ENCODE measurements around the gene HNRNPF.

Gene HNRNPF

DNA sequence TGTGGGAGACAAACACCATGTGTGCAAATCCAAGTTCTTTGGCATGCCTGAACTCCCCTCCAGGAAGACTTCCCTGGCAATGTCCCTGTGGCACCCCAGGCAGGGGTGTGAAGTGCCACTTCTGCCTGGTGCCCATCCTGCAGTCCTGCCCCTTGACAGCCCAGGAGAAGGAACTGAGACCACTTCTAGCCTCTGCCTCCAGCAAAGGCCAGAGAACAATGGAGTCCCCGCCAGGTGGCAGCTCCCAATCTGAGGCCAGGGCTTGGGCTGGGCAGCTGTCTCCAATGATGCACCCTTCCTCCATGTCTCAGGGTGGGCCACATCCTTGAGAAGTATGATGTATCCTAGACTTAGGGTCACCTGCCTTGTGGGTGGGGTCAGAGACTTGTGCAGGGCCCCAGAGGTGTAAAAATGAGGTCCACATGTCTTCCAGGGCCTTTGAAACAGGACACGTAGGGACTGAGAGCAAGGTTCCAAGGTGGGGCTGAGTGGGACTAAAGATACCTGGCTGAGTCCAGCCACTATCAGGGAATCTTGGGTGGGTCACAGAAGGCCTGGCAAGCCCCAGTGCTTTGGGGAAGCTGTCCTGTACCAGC is 32.1 kb downstream of the HNRNPF start:
- no peak for DNase-seq (ENCODE audit: low read depth)

DNA sequence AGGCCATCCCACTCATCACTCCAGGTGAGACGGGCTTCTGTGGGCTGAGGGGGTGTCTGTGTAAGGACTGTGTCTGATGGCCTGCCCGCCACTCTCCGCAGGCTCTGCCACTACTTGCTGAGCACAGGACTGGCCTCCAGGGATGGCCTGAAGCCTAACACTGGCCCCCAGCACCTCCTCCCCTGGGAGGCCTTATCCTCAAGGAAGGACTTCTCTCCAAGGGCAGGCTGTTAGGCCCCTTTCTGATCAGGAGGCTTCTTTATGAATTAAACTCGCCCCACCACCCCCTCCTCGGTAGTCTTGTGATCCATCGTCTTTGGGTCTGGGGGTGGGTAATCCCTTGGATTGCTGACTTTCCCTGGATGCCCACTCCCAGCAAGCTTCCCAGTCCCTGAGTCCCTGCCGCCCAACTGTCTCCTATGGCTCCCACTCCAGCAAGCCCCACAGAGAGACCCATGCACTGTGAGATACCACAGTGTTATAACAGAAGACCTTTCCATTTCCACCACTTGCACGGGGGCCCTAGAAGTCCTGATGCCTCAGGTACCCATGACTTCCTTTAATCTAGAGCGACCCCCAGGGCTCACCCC is 32.8 kb downstream of the HNRNPF start:
- no peak for DNase-seq (ENCODE audit: low read depth)

DNA sequence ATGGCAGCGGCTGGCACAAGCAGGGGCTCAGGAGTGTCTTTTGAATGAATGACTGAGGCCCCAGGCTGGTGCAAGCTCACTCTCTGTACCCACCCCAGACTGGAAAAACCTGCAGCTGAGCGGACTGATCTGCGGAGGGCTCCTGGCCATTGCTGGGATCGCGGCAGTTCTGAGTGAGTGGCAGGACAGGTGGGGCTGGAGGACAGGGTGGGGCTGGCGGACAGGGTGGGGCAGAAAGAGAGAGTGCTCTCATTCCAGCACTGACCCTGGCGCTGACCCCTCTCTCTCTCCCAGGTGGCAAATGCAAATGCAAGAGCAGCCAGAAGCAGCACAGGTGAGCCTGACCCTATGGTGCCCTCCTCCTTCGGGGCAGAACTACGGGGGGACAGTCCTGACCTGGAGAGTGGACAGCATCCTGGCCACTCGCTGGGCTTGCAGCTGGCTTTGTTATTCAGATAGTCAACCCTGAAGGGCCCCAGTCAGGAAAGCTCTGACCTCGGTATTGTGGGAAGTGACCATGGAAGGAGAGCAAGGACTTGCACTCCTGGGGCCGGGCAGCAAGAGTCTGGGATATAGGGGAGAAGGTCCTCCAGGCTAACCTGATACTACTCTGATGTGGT is 33.5 kb downstream of the HNRNPF start:
- no peak for DNase-seq (ENCODE audit: low read depth)

DNA sequence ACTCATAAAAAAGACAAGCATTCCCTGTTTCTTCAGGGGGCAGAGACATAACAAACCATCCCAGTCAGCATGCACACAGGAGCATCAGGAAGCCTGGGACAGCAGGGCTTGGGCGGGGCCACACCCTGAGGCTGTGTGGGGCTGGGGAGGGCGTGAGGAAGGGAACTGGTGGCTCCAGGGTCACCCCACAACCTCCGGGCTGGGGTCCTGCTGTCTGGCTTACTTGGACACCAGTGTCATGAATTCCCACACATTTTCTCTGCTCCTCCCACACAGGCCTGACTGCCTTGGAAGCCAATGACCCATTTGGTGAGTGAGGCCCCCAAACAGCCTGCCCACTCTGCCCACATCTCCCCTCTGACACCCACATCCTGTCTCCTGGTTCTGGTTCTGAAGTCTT is 34.8 kb downstream of the HNRNPF start:
- no peak for DNase-seq (ENCODE audit: low read depth)

DNA sequence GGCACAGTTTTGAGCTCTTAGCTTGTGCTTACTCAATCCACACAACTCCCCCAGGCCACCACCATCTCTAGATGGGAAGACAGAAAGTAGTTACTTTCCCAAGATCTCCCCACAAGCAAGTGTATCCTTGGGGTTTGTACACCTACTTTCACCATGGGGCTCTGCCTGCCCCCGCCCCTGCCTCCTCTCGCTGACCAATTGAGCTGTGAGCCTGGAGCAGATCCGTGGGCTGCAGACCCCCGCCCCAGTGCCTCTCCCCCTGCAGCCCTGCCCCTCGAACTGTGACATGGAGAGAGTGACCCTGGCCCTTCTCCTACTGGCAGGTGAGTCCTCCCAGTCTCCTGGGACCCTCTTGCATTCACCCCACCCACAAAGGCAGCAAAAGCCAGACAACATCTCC is 35.5 kb downstream of the HNRNPF start:
- DNase-seq (ENCODE audit: low read depth): no peak

DNA sequence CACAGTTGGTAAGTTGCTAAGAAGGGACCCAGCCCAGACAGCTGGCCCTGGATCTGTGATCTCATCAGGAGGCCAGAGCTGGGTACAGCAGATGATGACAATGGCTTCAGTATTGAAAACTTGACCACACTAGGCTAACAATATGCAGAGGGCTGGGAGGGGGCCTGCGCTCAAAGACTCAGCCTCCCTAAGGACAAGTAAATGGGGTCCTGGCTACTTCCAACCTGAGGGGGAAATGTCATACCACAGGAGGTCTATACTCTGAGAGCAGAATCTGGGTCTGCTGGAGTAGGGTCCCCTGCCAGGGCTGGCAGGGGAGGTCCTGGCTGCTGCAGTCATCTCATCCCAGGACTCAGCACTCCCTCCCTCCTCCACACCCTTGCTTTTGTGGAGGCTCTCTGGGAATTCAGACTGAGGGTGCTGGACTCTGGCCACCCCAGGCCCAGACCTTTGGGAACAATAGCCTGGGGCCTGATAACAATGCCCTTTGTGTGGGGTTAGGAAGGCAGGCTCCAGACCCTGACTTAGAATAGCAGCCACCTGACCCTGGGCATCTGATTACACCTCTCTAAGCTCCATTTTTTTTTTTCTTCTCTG is 36.1 kb downstream of the HNRNPF start:
- DNase-seq (ENCODE audit: low read depth): no peak

DNA sequence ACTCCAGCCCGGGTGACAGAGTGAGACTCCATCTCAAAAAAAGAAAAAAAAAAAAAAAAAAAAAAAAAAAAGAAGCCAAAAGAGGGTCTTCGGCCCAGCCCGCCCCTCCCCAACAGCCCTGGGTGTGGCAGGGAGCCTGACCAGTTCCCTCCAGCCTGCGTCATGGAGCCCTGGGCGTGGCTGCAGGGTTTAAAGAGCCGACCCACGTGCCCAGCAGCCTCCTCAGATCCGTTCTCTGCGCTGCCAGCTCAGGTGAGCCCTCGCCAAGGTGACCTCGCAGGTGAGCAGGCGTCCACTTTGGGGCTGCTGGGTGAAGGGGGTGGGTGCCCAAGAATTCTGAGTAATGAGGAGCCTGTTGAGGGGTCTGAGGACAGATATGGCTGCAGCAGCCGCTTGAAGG is 37.6 kb downstream of the HNRNPF start, which contains the start of gene FXYD4:
Gene FXYD4, plus strand, starts transcription at position 219 of the 400 bp plus-strand sequence. CDS start 2,111 bp downstream, outside the sequence.
- no peak for DNase-seq (ENCODE audit: low read depth)

DNA sequence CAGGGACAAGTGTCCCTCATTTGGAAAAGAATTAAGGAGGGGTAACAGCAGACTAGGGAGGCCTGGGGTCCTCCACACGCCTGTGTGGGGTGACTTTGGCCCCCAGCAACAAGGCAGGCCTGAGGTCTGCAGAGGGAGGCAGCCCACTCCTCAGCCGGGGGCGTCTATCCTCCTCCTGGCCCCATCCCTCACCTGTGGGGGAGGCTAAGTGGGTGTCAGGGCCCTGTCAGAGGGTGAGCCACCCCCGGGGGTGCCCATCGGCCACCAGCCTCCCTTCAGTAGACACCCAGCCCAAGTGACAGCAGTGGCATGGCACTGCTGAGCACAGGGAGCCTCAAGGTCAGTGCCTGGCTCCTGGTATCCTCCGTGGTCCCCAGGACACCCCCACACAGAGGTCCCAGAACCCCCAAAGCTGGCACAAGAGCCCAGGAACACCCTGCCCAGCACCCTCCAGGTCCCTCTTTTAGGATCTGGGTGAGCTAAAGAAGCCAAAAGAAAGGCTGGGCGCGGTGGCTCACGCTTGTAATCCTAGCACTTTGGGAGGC is 38.2 kb downstream of the HNRNPF start:
- DNase-seq (ENCODE audit: low read depth): no peak

DNA sequence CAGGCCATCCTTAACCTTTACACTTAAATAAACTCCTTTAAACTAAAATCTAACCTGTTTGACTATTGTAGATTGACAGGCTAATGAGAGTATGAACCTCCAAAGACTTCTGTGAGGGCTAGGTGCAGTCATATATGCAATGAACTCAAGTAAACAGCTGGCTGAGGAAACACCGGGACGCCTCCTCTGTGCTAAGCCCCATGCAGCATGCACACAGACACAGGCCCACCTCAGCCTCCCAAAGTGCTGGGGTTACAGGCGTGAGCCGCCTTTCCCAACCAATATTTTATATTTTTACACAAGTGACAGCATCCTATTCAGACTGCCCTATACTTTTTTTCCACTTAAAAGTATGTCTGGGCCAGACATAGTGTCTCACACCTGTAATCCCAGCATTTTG is 39.1 kb downstream of the HNRNPF start:
- no peak for DNase-seq (ENCODE audit: low read depth)

DNA sequence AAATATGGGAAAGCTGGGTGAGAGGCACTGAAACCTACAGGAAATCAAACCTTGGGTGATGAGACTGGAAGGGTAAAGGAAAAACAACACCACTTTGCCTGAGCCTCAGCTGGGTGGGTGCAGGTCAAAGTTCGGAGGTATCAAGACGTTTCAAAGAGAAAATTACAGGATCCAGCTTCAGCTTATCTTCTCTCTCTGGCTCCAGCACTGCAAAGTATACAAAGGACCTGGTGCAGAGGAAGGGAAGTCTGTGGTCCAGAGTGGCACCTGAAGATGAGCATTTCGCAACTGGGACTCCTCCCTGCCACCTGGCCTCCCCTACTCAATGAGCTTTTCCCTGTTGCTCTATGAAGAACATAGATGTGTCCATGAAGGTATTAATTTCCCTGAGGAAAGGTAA is 44.0 kb downstream of the HNRNPF start:
- no peak for DNase-seq (ENCODE audit: low read depth)

DNA sequence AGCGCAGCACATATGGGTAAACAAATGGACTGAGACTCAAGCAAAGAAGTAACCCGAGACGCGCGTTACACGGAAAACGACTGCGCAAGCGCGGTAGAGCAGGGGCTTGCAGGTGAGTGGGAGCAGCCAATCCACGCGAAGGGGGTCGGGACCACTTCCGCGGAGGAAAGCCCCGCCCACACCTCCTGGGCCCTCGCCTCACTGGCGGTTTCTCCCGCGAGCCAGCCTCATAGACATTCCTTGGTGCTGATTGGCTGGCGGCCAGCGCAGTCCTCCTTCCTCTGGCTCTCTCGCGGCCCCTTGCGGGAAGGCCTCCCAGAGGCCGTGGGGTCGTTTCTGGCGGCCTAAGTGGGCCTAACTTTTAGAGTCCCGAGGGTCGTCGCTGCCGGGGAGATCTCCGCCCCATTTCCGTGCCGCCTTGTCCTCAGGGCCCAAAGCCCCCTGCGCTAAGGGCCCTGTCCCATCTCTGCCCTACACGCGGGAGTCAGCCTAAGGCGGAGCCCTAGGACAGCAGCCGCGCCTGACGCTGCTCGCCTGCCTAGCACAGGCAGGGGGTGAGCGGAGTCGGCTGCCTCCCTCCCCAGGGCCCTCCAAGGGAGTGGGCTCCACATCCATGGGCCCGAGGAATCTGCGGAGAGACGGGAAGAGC is 46.7 kb downstream of the HNRNPF start:
- DNase-seq (ENCODE audit: low read depth): peak; percentile 75

DNA sequence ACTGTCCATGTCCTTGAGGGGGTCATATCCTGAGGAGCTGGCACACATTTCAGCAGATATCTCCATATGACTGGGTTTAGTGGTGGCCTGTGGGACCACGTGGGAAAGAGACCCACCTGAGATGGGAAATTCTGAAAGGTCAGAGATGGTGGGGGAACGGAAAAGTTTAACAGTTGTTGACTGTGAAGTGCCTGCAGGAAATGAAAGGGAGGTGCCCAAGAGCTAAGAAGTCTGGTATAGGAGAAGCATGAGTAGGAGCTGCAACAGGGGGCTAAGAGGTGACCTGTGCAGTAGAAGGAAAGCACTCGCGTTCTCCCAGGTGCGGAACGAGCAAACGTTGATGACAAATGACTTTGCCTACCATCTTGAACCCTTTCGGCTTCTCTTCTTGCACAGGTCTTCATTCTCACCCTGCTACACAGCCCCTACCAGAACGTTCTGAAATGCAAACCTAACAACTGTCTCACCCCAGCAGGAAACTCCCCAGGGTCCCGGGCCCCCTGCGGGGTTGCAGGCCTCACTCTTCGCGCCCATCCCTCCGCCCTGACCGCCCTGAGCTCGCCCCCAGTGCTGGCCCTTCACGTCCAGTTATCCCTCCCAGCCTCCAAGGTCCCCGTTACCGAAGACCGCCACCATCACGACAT is 47.3 kb downstream of the HNRNPF start:
- no peak for DNase-seq (ENCODE audit: low read depth)

DNA sequence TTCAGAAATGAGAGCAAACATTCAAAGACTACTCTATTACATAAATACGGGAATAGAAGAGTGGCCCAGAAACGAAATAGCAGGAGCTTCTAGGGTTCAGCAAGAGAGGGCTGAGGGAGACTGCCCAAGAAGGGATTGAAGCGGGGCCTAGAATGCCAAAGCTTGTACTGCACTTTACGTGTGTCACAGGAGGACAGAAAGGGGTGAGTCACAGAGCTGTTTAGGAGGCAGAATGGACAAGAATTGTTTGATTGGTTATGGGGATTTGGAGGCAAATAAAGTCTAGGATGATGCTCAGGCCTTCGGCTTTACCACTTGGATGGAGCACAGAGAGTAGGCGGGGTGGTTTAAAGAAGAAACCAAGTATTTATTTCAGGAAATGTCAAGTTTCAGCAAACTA is 48.9 kb downstream of the HNRNPF start:
- no peak for DNase-seq (ENCODE audit: low read depth)

DNA sequence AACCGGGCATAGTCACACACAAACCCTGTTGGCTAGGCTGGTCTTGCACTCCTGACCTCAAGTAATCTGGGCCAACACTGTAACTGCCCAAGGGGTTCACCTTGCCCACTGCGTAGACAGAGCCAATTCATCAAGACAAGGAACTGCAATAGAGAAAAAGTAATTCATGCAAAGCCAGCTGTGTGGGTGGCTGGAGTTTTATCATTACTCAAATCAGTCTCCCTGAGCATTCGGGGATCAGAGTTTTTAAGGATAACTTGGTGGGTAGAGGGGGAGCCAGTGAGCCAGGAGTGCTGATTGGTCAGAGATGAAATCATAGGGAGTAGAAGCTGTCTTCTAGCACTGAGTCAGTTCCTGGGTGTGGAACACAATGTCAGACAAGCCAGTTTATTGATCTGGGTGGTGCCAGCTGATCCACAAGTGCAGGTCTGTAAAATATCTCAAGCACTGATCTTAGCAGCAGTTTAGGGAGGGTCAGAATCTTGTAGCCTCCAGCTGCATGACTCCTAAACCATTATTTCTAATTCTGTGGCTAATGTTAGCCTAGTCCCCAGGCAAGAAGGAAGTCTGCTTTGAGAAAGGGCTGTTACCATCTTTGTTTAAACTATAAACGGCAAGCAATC is 53.1 kb downstream of the HNRNPF start:
- no peak for DNase-seq (ENCODE audit: low read depth)

DNA sequence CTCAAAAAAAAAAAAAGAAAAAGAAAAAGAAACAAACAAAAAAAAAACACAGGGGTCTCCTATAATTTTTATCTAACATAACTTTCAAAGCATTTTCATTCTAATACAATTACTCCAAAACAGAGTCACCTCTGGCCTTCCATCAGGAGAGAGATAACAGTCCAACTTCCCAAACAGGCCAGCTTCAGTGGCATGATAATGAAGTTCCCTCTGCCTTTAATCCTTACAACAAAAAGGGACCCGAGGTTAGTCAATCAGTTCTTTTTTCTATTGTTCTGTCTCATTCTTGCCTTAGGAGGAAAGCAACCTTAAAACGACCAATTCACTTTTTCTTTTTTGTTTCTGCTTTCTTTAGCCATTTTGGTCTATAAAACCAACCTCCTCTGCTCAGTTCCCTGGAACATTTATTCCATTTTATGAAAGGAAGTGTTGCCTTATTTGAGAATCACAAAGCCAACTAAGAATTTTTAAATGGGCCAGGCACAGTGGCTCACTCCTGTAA is 54.1 kb downstream of the HNRNPF start:
- DNase-seq (ENCODE audit: low read depth): no peak

DNA sequence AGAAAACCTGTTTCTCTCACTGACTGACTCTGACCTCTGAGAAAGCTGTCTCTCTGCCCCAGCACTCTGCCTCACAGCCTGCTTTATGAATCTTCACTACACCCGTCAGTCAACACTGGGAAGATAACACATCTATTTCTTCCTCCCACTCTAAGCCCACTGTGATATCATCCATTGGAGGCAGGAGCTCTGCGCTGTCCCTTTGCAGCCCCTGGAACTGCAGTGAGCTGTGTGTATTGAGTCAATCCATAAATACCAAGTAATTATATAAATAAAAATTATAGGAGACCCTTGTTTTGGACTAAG is 54.7 kb downstream of the HNRNPF start:
- no peak for DNase-seq (ENCODE audit: low read depth)

DNA sequence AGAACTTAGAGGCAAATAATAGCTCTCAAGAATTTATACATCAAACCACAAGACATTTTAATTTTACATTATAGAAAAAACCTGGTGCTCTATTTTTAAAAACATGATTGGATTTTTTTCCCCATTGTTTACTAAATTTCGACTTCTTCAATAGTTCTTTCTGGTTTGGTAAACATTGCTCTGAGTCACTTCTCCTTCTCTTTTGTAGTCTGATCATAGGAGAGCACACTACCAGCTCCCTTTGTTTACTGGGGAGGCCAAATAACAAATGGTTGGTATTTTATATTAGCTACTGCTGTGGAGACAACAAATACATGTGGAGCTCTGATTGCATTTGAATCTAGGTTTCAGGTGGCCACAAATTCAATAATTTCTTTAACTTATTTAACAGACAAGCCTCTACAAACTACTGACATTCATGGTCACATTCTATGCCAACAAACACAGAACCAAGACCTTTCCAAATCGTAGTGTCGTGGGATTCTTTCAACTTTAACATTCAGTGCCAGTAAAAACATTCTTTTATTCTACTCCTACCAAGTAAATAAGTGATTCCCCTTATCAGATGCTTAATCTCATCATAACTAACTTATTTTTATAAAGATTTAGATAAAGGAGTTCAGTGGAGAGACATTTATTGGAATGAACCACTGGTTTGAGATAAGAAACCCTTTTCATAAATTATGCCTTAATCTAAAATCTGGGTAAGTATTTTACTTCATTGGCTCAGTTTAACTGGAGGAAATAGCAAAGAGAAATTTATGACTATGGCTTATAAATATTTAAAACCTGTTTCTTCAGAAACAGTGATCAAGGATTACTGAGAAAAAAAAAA is 55.3 kb downstream of the HNRNPF start:
- no peak for DNase-seq (ENCODE audit: low read depth)

DNA sequence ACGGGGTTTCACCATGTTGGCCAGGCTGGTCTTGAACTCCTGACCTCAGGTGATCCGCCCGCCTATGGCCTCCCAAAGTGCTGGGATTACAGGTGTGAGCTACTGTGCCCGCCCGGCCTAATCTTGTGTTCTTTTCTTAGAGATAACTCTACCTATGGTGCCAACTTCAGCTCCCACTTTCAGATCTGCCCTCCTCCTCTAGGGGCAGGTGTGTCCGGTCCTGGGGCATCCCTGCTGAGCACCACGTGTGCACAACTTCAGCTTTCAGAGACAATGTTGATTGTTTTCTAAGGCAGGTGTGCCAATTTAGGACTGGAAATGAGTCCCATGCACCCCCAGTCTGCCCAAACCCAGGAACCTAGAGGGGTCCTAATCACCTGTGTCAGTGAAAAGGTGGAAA is 56.0 kb downstream of the HNRNPF start:
- no peak for DNase-seq (ENCODE audit: low read depth)

DNA sequence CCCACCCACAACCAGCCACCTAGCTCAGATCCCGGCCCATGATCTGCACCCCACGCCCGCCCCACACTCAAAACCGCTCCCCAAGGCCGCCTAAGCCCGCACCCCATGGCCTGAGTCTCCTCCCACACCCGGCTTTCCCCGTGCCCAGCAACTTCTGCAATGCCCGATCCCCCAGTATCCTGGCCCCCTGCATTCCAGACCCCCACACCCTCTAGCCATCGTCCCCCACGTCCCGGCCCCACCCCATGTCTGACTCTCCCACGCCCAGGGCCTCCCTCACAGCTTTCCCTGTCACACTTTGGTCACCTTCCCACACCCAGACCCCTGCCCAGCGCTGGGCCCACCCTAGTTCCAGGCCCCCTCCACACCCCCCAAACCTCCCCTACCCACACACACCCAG is 57.7 kb downstream of the HNRNPF start:
- no peak for DNase-seq (ENCODE audit: low read depth)

DNA sequence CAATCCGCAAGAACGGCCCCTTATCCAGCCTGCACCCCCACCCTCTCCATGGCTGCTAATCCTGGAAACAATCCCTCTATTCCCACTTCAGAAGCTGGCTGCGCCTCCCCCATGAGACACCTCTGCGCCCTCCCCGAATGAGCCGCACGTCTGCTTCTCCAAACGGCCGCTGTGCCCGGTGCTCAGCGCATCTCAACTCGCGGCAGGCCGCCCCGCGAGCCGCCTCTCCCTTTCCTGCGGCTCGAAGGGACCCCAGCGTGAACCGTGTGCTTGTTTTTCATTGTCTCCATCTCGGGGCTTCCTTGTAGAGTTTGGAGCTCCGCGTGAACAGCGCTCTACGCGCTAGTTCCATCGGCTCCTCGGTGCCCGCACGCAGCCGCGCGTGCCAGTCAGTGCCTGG is 58.3 kb downstream of the HNRNPF start:
- DNase-seq (ENCODE audit: low read depth): no peak

DNA sequence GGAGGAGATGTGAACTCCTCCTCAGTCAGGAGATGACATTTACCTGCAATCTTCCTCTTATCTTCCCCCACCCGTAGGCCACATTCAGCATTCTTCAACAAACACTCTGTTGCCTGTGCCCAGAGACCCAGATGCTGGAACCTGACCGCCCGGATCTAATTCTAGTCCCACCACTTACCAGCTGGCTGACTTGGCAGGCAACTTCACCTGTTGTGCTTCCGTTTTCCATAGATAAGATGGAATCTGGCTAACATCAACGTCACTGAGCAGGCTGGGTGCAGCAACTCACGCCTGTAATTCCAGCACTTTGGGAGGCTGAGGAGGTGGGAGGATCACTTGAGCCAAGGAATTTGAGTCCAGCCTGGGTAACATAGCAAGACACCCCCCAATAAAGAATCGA is 58.8 kb downstream of the HNRNPF start:
- no peak for DNase-seq (ENCODE audit: low read depth)

All from fibroblast of the conjunctiva (primary cell).